Measurements from ENCODE around the gene VPS39.
A peak's percentile ranks its signal among the peaks of the same experiment; 100 is the strongest.

The VPS39 gene

GRCh38 chr15:42144841-42145375, 63.2 kb downstream of the VPS39 start:
- DNase-seq, result no peak

- no peak for DNase-seq
Measured at GRCh38 chr15:42143866-42144625, 64.1 kb downstream of the VPS39 start.

GRCh38 chr15:42143356-42143755, 64.7 kb downstream of the VPS39 start:
- no peak for DNase-seq

DNA sequence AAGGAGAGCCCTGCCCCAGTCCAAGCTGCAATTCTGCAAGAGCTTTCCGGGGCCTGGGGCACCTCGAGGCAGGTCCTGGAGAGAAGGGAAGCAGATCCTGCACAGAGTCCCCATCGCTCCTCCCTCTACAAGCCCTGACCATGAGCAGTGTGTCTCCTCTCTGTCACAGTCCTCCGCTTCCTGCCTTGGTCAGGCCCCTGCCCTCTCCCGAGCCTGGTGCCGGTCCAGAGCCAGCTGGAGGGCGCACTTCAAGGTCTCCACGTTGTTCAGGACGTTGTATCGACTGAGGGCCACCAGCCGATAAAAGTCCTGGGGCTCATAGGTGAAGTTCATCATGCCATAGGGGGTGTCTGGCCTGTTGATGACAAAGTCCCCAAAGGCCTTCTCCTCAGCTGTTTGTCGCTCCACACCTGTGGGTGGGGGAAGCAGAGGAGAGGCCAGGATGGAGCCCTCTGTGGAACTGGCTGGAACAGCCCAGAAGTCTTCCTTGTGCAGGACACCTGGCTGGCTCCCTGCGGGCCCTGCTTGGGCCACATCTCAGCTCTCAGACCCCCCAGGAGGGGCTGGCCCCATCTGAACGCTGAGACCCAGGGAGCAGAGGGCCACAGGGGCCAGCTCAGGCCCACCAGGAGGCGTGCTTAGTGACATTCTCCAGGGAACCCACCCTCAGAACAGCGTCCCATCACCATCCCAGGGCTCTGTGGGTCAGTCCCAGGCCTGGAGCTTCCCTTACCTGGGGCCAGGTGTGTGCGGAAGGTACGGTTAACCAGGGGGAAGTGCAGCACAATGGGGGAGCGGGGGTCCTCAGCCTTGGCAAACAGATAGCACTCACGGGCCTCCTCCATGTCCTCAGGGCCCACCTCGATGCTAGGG, 66.1 kb downstream of the VPS39 start:
- no peak for DNase-seq

DNA sequence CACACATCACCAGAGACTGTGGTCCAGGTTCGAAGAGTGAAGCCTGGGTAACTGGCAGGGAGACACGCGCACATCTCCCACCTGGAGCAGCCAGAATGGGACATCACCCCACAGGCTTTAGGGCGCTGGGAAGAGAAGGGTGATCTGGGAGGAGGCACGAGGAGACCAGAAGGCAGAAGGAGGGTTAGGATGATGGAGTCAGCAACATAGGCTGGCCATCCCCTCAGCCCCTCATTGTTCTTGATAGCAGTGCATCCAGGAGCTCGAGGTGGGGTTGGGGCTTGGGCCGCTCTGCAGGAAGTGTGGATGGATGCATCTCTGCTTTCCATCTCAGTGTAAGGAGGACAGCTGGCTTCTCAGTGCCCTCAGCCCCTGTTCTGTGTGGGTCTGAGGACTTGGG, 66.9 kb downstream of the VPS39 start:
- no peak for DNase-seq

DNA sequence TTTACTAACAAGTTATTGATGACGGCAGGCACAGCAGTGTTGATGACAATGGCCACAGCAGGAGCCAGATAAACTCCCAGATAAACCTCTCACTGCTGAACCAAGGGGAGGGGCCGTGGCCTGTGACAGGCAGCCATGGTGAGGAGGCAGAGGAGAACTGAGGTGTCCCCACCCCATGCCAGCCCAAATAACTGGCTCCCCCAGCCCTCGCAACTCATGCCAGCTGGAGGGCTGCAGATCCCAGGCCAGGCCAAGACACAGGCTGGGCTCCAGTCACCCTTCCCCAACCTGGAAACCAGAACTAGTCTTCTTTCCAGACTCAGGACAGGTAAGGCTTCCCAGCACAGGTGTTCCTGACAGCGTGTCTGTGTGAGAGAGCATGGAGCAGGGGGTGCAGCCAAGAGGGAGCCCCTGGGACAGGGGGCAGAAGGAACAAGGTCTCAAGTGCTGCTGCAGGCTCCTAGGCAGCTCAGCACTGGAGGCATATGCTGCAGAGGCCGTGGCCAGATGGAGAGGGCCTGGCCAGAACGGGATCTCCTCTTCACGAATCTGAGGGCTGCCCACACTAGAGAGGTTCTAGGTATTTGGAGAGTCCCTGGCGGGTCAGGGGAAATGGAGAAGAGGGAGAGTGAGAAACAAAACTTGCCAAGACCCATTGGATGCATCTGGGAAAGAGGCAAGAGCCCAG, 67.6 kb downstream of the VPS39 start:
- DNase-seq, result no peak

DNA sequence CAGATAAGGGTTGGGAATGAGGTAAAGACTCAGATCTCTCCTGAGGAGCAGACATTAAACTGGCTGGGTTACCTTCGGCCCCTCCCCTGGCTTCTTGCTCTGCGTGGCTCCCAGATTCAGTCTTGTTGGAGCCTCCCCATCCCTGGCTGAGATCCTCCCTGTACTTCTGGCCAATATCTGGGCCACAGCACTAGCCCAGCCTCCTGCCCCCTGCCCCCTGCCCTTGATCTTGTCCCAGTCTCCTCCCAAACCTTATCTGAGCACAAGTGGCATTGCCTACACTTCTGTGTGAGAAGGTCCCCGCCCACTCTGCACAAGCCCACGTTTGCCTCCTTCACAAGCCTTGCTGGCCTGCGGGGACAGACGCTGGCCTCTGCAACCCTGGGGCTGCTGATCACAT, 68.5 kb downstream of the VPS39 start:
- DNase-seq, result no peak

DNA sequence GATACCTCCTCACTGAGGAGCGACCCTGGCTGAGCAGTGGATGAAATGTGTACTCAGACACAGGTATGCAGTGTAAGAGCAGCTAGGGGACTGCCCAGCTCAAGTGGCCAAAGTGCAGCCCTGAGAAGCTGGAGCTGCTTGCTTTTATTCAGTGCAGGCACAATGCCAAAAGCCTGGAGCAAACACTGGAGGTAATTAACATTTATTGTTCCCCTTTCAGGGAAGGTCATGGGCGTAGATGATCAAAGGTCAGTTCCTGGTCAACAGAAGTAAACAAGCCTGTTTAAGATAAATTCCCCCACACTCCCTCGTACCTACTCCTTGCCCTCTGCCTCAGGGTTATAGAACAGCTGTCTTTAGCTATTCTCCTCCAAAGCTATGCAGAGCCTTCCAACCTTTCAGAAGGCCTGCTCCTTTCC, 69.1 kb downstream of the VPS39 start:
- no peak for DNase-seq

DNA sequence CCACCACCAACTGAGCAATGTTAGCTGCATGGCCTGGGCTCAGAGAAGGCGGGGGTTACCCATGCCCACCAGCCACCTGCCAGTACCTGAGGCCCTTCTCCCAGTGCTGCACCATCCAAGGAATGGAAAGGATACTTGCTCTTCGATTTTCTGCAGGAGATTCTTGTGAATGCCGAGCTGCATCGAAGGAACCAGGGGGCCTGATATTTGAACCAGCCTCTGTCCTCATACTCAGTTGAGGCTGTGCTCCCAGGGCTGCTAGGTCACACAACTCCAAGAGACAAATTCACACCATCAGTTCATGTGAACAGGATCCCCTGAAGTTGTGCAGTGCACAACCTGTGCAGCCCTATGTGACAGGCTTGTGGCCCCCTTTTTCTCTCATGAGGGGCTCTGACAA, 69.7 kb downstream of the VPS39 start:
- DNase-seq, result no peak

- DNase-seq, result peak; percentile 22
Measured at GRCh38 chr15:42137461-42138261, 70.4 kb downstream of the VPS39 start.

- no peak for DNase-seq
Measured at GRCh38 chr15:42136513-42136912, 71.6 kb downstream of the VPS39 start.

- no peak for DNase-seq
Measured at GRCh38 chr15:42135351-42135750, 72.8 kb downstream of the VPS39 start.

DNA sequence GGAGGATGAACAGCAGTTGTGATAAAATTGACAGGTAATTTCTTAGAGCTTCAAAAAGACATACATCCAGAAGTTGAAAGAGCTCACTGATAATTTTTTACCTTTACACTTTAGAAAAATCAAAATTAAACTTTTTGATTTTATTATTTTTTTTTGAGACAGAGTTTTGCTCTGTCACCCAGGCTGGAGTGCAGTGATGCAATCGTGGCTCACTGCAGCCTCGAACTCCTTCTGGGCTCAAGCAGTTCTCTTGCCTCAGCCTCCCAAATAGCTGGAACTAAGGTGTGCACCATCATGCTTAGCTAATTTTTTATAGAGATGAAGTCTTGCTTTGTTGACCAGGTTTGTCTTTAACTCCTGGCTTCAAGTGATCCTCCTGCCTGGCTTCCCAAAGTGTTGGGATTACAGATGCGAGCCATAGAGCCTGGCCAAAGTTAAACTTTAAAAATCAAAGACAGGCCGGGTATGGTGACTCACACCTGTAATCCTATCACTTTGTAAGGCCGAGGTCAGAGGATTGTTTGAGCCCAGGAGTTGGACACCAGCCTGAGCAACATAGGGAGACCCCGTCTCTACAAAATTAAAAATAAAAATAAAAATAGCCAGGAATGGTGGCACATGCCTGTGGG, 73.4 kb downstream of the VPS39 start:
- DNase-seq, result no peak

- DNase-seq, result peak; percentile 11
Measured at GRCh38 chr15:42133886-42134502, 74.1 kb downstream of the VPS39 start.

DNA sequence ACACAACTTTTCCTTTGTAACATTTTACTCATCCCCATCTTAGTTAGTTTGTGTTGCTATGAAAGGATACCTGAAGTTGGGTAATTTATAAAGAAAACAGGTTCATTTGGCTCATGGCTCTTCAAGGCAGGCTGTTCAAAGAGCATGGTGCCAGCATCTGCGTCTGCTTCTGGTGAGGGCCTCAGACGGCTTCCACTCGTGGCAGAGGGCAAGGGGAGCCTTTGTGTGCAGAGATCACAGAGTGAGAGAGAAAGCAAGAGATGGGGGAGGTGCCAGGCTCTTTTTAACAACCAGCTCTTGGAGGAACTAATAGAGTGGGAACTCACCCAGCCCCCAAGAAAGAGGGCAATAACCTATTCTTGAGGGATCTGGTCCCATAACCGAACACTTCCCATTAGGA, 74.7 kb downstream of the VPS39 start:
- DNase-seq, result no peak

- no peak for DNase-seq
Measured at GRCh38 chr15:42131826-42132806, 76.0 kb downstream of the VPS39 start.

DNA sequence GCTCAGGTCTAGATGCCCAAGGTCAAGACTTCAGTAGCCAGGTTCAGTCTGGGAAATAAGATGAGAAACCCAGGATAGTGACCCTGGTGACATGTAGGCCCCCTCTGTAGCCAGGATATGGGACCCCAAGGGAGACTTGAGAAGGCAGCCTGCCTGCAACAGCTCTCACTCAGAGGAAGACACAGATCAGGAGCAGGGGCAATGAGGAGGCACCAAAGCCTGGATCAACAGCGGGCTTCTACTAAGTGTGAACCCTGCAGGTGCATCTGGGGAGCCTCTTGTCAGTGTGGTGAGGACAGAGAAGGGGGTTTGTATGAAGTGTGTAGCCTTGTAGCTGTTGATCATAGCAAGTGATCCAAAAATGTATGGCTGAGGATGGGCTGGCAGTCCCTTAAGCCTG, 77.1 kb downstream of the VPS39 start:
- DNase-seq, result no peak

- no peak for DNase-seq
Measured at GRCh38 chr15:42130246-42130986, 77.7 kb downstream of the VPS39 start.

GRCh38 chr15:42129364-42129763, 78.7 kb downstream of the VPS39 start:
- no peak for DNase-seq

All from kidney glomerular epithelial cell (primary cell).